Muscle of arm (tissue), 12 donors: Measurements from ENCODE around the gene ZNF554. TPM values are rescaled to one million over a fixed set of nuclear protein-coding genes. Genes with fewer than 3 reads are reported as not detected.
A peak's percentile ranks its signal among the peaks of the same experiment; 100 is the strongest.
"Not testable (repeated sequence)": the region's sequence is repeated elsewhere in the genome, so short reads cannot be mapped to it uniquely, and the experiment has no call there.

ENCODE experiments used
- DNase-seq: peaks from one replicate; pipeline ENCODE4 v3.0.0-alpha.2; 2013
- polyA plus RNA-seq, 12 donors: library from polyadenylated mRNA; unstranded; fragments of 120-200 nt; gene quantifications; one replicate each; pipeline ENCODE4 v1.2.1, GENCODE V29; 2013; ENCODE audit not compliant: insufficient read length in 12 of 12

Gene ZNF554
- polyA plus RNA-seq, 12 donors: 4.9 to 7.2 (median 6.4) TPM; not detected in 1

DNA sequence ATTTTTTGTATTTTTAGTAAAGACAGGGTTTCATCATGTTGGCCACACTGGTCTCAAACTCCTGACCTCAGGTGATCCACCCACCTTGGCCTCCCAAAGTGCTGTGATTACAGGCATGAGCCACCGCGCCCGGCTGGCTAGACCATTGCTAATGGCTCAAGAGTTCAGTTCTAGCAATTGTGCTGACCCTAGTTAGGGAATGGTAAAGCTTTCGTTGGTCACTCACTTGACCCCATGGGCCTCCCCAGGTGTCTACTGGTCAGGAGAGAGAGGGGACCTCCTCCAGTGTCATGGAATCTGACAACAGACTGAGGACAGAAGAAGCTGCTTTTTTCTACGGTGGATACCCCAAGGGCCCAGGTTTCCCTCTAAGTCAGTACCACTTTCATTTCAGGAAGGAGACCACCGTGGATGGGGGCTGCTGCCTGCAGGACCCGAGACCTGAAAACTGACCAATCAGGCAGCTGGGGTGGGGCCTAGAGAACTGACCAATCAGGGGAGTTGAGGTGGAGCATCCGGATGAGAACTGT is 46.9 kb downstream of the ZNF554 start:
- DNase-seq: no peak

DNA sequence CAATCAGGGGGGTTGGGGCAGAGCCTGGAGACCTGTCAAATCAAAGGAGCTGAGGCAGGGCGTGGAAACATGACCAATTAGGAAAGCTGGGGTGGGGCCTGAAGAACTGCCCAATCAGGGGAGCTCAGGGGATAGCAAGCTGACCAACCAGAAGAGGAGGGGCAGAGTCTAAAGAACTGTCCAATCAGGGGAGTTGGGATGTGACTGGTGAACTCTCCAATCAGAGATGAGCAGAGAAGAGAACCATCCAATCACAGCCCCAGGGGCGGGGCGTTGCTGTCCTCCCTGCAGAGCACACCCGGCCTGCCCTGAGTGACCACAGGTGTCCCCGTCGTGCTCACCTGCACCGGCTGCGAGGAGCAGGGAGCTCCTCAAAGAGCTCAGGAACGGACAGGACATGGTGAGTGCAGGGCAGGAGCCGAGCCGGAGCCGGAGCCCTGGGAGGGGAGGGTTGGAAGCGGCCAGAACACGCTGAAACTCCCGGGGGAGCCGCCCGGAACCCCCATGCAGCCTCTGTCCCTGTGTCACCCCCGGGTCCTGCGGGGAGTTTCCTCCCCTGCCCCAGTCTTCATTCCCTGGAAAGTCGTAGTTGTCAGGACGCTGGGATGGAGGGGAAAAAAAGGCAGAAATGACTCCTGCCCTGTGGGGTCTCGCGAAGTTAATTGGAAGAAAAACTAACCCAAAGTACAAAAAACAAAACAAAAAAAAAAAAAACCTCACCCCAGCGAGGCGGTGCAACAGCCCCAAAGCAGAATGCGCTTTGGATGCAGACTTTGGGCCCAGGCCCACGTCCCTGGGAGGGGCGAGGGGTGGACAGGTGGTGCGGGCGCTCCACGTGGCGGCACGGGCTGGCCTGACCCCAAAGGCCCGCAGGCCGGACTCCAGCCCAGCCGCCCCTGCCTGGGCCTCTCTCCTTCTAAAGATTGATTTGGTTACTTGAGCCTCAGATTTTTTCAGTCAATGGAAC is 47.6 kb downstream of the ZNF554 start, which contains the start of gene ZNF556:
ZNF556 (plus strand) TSS at position 311 of the 967 bp plus-strand sequence; CDS start at position 398, 87 bp downstream.
- peak; percentile 63 for DNase-seq

DNA sequence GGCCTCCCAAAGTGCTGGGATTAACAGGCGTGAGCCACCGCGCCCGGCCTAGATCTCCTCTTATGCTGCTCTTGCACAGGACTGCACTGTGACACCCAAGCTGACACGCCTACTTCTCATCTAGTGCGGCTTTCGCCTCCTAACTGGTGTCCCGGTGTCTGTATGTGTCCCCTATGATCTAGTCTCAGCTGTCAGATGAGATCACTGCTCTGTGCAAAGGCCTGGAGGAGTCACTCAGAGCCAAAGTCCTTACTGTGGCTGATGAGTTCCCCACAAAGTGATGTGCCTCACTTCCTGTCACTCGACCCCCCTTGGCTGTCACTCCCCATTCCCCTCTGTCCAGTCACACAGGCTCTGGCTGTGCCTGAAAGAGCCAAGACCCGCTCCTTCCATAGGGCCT is 50.0 kb downstream of the ZNF554 start:
- no peak for DNase-seq

GRCh38 chr19:2872175-2872574 is 52.5 kb downstream of the ZNF554 start:
- DNase-seq: not testable (repeated sequence)

DNA sequence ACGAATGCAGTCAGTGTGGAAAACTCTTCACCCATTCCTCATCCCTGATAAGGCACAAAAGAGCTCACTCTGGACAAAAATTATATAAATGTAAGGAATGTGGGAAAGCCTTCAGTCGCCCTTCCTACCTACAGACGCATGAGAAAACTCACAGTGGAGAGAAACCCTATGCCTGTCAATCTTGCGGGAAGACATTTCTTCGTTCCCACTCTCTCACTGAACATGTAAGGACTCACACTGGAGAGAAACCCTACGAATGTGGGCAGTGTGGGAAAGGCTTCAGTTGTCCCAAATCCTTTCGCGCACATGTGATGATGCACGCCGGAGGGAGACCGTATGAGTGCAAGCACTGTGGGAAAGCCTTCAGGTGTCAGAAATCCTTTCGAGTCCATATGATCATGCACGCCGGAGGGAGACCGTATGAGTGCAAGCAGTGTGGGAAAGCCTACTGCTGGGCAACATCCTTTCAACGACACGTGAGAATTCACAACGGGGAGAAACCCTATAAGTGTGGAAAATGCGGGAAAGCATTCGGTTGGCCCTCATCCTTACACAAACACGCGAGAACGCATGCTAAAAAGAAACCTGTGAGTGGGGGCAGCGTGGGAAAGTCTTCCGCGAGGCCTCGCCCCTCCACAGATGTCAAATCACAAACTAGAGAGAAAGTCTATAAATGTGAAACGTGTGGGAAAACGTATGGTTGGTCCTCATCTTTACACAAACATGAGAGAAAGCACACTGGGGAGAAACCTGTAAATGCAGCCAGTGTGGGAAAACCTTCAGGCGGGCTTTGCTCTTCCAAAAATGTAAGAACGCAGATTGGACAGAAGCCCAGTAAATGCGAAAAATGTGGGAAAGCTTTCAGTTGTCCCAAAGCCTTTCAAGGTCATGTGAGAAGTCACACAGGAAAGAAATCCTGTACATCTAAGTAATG is 58.0 kb downstream of the ZNF554 start:
- DNase-seq: no peak

- DNase-seq: no peak
Measured at GRCh38 chr19:2883686-2884439, 64.2 kb downstream of the ZNF554 start.

DNA sequence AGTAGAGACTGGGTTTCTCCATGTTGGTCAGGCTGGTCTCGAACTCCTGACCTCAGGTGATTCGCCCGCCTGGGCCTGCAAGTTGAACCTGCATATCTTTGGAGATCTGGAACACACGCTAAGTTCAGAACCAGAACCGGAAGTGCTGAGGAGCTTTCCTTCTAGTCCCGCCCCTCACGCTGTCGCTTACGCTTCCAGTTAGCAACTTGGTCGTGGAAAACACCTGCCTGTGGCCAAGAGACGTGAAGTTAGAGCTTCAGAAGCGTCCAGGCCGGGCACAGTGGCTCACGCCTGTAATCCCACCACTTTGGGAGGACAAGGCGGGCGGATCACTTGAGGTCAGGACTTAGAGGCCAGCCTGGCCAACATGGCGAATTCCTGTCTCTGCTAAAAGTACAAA is 66.1 kb downstream of the ZNF554 start:
- DNase-seq: no peak

Other genes starting within 250 kb of the ZNF554 start
- gene GNG7, start 117.2 kb upstream of the ZNF554 start, polyA plus RNA-seq: 1 to 10 TPM in 11 of 12 donors, not detected in 1; 1.4 to 4.5 (median 2.5) TPM
- 1 to 10 TPM in 10 of 12 donors, not detected in 2; 1.1 to 5.9 (median 2.0) TPM for gene DIRAS1, start 98.5 kb upstream of the ZNF554 start, polyA plus RNA-seq
- gene SLC39A3, start 79.9 kb upstream of the ZNF554 start, polyA plus RNA-seq: 10 to 100 TPM in 11 of 12 donors, not detected in 1; 12.4 to 25.5 (median 14.6) TPM
- 100 to 1,000 TPM in 1 of 12 donors, 10 to 100 TPM in 10, not detected in 1; 61.4 to 104 (median 75.9) TPM for gene SGTA, start 36.6 kb upstream of the ZNF554 start, polyA plus RNA-seq
- 10 to 100 TPM in 11 of 12 donors, not detected in 1; 28.9 to 48.0 (median 38.7) TPM for gene THOP1, start 34.4 kb upstream of the ZNF554 start, polyA plus RNA-seq
- gene ZNF555, start 21.6 kb downstream of the ZNF554 start, polyA plus RNA-seq: 10 to 100 TPM in 10 of 12 donors, 1 to 10 TPM in 1, not detected in 1; 8.0 to 21.9 (median 14.7) TPM
- gene ZNF556, start 47.5 kb downstream of the ZNF554 start, polyA plus RNA-seq: 100 to 1,000 TPM in 1 of 12 donors, 10 to 100 TPM in 11; 12.9 to 123 (median 47.8) TPM
- gene ZNF57, start 81.1 kb downstream of the ZNF554 start, polyA plus RNA-seq: 10 to 100 TPM in 1 of 12 donors, 1 to 10 TPM in 9, not detected in 2; 2.9 to 11.6 (median 3.5) TPM
- gene ZNF77, start 125.1 kb downstream of the ZNF554 start, polyA plus RNA-seq: 1 to 10 TPM in 10 of 12 donors, not detected in 2; 3.8 to 8.9 (median 4.8) TPM
- under 1 TPM in 10 of 12 donors, not detected in 2; 0.21 to 0.92 (median 0.63) TPM for gene TLE6, start 157.7 kb downstream of the ZNF554 start, polyA plus RNA-seq
- gene TLE2, start 209.4 kb downstream of the ZNF554 start, polyA plus RNA-seq: 100 to 1,000 TPM in 1 of 12 donors, 10 to 100 TPM in 10, not detected in 1; 20.0 to 107 (median 28.4) TPM
- gene TLE5, start 242.6 kb downstream of the ZNF554 start, polyA plus RNA-seq: 1,000 to 10,000 TPM in 1 of 12 donors, 100 to 1,000 TPM in 11; 470 to 1,024 (median 663) TPM